Gastrocnemius medialis (tissue), 4 donors: ENCODE data around the gene NDUFB3.

ENCODE experiments used
- POLR2A ChIP-seq, 2 donors: fragments of 450-650 bp; IDR thresholded peaks; one replicate each; pipeline ENCODE4 v1.6.1; 2017; ENCODE audit warnings: antibody characterized with exemption in 2 of 2, mild to moderate bottlenecking in 2 of 2, moderate library complexity in 2 of 2
- TF ChIP-seq, protein P1 (sequence below), 5 experiments: fragments of 450-650 bp in 3 of 5; fragments of 200-600 bp in 2 of 5; sonication (generic) in 2 of 5; IDR thresholded peaks in 4 of 5; conservative IDR thresholded peaks in 1 of 5; 1 replicate in 4 of 5; 2 replicates in 1 of 5; pipeline ENCODE4 v1.5.1; 2016 to 2019; ENCODE audit warnings: antibody characterized with exemption in 5 of 5, mild to moderate bottlenecking in 3 of 5, moderate library complexity in 3 of 5

DNA sequence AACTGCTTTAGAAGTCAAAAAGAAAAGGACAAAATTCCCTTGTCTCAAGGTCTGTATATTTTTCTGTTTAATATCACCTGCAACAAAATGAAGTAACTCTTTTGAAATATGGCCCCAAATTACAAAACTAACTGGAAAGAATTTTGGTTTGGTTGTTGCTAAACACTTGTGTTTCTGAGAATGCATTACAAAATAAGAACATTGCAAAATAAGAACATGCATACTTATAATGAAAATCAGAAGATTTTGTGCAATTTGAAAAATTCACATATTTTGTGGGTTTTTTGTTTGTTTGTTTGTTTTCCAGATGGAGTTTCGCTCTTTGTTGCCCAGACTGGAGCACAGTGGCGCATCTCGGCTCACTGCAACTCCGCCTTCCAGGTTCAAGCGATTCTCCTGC lies 21.8 kb downstream of the NDUFB3 start:
- TF ChIP-seq, protein P1, sequence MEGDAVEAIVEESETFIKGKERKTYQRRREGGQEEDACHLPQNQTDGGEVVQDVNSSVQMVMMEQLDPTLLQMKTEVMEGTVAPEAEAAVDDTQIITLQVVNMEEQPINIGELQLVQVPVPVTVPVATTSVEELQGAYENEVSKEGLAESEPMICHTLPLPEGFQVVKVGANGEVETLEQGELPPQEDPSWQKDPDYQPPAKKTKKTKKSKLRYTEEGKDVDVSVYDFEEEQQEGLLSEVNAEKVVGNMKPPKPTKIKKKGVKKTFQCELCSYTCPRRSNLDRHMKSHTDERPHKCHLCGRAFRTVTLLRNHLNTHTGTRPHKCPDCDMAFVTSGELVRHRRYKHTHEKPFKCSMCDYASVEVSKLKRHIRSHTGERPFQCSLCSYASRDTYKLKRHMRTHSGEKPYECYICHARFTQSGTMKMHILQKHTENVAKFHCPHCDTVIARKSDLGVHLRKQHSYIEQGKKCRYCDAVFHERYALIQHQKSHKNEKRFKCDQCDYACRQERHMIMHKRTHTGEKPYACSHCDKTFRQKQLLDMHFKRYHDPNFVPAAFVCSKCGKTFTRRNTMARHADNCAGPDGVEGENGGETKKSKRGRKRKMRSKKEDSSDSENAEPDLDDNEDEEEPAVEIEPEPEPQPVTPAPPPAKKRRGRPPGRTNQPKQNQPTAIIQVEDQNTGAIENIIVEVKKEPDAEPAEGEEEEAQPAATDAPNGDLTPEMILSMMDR (IDR thresholded peaks at IDR 0.05 in 4 of 5, conservative IDR thresholded peaks at IDR 0.05 in 1 of 5) = no peak
- no peak for TF ChIP-seq POLR2A (IDR thresholded peaks at IDR 0.05)
